GM21447 (cell line): ENCODE measurements around the gene LY6G6D.

Experiments used
- ATAC-seq: cut with Tn5 transposase; IDR thresholded peaks from one replicate; pipeline ENCODE4 v1.9.1; 2021; ENCODE audit not compliant: unreplicated experiment

Gene LY6G6D, protein sequence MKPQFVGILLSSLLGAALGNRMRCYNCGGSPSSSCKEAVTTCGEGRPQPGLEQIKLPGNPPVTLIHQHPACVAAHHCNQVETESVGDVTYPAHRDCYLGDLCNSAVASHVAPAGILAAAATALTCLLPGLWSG

GRCh38 chr6:31715022-31715958, at the start of gene LY6G6D:
Gene LY6G6D, plus strand, starts transcription at chr6:31715348. Its CDS starts 8 bp downstream, at chr6:31715356.
- ATAC-seq: no peak

GRCh38 chr6:31665501-31666336, 49.4 kb upstream of the LY6G6D start, which contains the start of gene CSNK2B:
Gene CSNK2B, plus strand, starts transcription at chr6:31666080. Its CDS starts 752 bp downstream, at chr6:31666832.
- ATAC-seq: peak; percentile 73

- ATAC-seq: no peak
Measured at GRCh38 chr6:31666337-31666965, 48.7 kb upstream of the LY6G6D start.

- no peak for ATAC-seq
Measured at GRCh38 chr6:31669676-31670075, 45.5 kb upstream of the LY6G6D start, which contains the start of gene LY6G5B. Gene LY6G5B, plus strand, starts transcription at chr6:31669976. Its CDS starts 975 bp downstream, at chr6:31670951.

DNA sequence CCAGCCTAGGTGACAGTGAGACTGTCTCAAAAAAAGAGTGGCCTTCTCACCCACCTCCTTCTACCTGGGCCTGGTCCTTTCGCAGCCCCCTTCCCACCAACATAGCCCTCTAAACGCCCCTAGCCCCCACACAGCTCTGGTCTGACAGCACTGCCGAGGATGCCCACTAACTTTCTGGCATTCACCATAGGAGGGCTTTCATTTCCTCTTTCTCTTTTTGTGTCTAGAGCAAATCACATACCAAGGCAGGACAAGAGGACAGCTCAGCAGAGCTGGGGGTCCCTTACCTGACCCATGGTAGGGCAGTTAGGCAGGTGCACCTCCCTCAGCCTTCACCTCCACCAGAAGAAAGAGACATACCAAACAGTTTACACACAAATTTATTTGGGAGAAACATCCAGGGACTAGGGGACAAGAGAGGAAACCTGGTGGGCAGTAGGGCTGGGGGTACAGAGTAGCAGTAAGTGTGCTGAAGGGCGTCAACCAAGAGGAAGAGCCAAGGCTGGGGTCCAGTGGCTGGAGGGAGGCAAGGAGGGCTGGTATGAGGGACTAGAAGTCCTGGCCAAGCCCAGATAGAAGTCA, 38.7 kb upstream of the LY6G6D start:
- no peak for ATAC-seq

DNA sequence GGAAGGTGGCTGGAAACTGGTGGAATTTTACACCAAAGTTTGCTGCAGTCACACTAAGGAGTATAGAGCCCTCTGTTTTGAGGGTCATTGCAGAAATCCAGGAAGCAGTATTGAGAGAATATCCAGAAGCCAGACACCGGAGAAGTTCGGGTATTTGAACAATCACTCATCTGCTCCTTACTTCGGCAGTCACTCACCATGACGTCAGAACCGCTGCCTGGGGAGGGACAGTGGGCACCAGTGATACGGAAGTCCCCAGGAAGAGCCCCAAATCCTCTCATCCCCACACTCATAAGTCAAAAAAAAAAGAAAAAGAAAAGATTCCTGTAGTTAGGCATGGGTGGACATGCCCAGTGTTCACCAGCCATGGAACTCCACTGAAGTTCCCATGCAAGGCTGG, 38.2 kb upstream of the LY6G6D start:
- ATAC-seq: no peak

DNA sequence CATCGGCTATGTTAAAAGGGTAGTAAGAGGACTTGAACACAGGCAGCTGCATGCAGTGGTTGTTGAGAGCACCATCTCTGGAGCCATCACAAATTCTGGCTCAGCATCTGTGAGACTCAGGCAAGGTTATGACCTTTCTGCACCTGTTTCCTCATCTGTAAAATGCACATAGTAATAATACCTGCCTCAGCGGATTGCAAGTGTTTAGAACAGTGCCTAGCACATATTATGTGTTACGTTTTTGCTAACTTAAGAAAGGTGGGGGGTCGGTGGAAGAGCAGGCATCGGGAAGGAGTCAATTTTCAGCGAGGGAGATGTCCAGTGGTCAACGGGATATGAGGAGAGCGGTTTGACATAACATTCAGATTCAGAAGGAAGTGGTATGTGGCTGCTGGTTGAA, 37.2 kb upstream of the LY6G6D start:
- ATAC-seq: no peak

DNA sequence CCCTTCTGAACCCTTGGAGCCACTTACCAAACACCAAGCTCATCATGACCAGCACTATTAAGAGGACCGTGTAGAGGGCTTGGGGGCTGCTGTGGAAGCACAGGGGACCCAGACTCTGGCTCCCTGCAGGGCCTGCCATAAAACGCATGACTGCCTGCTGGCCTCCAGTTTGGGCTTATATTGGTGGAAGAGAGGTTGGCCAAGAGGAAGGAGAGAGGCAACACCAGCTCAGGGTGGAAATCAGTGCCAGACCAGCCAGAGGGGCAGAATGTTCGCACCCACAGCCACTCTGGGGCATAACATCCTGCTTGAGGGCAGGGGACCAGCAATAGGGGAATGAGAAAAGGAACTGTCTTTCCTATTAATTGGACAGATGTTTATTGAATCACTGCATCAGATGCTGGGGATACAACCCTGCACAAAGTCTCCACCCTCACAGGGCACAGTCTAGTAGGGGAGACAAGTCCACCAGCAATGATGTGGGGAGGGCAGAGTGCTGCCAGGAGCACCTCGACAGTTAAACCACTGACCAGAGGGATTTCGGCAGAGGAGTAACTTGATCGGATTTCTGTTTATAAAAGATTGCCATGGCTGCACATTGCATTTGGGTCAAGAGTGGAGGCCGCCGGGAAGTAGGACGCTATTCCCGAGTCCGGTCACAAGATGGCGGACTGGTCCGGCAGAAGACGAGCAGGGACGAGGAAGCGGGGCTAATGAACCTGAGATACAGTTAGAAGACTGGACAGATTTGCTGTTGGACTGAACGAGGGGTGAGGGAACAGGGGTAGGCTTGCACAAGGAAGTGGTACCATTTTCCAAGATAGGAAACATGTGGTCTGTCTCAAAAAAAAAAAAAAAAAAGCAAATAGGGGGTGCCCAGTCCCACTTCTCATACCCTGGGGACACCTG, 34.7 kb upstream of the LY6G6D start, which contains the start of gene LY6G5C:
TSS of gene LY6G5C (minus strand) at position 842 of the 909 bp plus-strand sequence. CDS start at position 148, 694 bp downstream.
- ATAC-seq: no peak

- no peak for ATAC-seq
Measured at GRCh38 chr6:31681135-31681671, 33.9 kb upstream of the LY6G6D start.

- ATAC-seq: no peak
Measured at GRCh38 chr6:31683591-31683990, 31.6 kb upstream of the LY6G6D start.

DNA sequence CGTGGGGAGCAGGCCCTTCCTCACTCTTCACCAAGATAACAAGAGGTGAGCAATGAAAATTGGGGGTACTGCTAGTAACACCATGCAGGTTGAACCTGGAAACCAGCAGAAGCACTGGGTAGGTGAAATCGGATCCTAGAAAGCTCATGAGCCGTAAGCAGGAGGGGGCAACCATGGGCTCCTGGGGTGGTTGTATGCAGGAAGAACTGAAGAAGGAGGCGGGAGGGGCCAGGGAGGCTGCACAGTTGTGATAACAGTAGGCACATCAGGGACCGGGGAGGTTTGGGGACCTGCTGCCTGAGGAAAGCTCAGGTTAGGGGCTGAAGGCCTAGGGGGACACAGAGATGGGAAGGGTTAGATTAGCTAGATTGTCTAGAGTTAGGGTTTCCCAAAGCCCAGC, 28.7 kb upstream of the LY6G6D start:
- ATAC-seq: no peak

GRCh38 chr6:31687321-31687720, 27.8 kb upstream of the LY6G6D start:
- no peak for ATAC-seq

GRCh38 chr6:31687860-31688693, 27.1 kb upstream of the LY6G6D start:
- ATAC-seq: no peak

DNA sequence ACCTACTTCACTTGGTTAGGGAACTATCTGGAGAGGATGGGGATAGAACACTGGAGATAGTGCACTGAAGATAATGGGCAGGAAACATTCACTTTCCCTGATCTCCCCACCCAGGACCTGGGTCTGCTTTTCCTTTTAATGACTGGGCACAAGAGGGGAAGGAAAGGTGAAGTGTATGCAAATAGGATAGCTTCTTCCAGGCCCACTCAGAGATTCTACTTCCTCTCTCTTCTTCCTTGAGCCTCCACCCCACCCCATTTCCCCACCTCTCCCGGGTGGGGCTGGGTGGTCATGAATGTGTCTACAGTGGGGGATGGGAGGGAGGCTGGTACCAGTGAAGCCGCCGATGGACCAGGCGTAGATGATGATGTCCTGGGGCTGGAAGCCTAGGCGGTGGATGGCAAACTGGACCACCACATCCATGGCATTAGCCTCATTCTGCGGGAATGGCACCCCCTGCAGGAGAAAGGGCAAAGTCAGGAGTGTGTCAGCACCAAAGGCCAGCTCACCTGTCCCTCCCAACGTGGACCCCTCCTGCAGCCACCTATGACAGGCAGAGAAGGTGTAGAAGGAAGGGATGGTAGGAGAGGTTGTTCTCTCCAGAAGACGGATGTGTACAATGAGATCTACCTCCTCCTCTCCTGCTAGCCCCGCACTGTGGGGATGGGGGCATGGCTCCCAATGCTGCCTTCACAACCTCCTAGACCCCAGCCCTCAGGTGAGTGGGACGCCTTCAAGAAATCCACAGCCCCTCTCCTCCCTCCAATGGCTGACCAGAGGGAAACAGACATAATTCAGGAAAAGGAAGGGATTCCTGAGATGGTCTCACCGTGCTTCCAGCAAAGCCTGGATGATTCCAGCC, 25.7 kb upstream of the LY6G6D start:
- ATAC-seq: no peak

DNA sequence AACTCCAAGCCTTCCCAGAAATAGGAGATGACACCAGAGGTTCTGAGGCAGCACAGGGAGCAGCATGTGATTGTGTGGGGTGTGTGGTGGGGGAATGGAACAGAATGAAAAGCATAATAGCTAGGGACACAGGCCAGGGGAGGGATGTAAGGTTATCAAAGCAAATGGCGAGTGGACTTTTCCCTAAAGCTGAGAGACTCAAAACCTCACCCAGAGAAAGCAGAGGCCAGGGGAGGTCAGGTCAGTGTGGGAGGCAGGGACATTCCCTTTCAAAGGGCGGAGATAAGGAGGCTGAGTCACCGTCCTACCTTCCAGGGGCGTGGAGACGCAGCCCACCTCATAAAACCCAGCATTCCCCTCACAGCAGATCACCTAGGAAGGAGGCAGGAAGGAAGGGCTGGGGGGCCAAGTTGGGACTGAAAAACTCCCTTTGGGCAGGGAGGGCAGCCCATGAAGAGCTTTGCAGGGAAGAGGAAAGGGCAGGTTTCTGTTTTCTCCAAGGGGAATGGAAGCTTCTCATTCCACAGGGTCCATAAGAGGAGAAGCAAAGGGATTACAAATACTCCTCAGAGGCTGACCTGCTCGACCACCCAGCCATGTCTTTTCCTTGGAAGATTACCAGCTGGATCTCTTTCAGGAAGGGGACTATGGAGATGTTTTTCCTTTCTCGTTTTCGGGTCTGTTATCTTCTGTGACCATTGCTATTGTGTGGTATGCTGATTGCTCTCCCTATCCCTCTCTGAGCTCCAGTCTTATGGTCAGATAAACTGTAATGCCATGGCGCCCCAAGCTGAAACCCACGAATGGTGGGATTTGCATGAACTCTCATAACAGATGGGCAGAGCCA, 24.7 kb upstream of the LY6G6D start:
- no peak for ATAC-seq

- ATAC-seq: no peak
Measured at GRCh38 chr6:31691078-31691463, 24.1 kb upstream of the LY6G6D start.
